CD4-positive, alpha-beta T cell treated with Interleukin-12 subunit alpha and Interleukin-12 subunit beta, for 1 hour (primary cell): ENCODE measurements around the gene CHN1.
A peak's percentile ranks its signal among the peaks of the same experiment; 100 is the strongest.

Experiments
- DNase-seq: peaks from one replicate; pipeline ENCODE4 v3.0.0-alpha.2; 2020

The CHN1 gene

GRCh38 chr2:174760845-174761473 is 244.2 kb downstream of the CHN1 start:
- DNase-seq: no peak

GRCh38 chr2:174759381-174760065 is 245.7 kb downstream of the CHN1 start:
- DNase-seq: no peak

- DNase-seq: no peak
Observed at GRCh38 chr2:174756743-174757142, 248.4 kb downstream of the CHN1 start.

- peak; percentile 56 for DNase-seq
Observed at GRCh38 chr2:174753038-174753633, 252.0 kb downstream of the CHN1 start.

- peak; percentile 49 for DNase-seq
Observed at GRCh38 chr2:174752403-174753037, 252.7 kb downstream of the CHN1 start.

GRCh38 chr2:174750923-174751441 is 254.2 kb downstream of the CHN1 start:
- DNase-seq: peak; percentile 71

GRCh38 chr2:174749793-174750192 is 255.4 kb downstream of the CHN1 start:
- no peak for DNase-seq

- DNase-seq: peak; percentile 76
Observed at GRCh38 chr2:174748948-174749347, 256.2 kb downstream of the CHN1 start.
